Upper lobe of left lung (tissue), 6 donors: Measurements from ENCODE around the gene MAP1LC3B. TPM values are rescaled to one million over a fixed set of nuclear protein-coding genes. Genes with fewer than 3 reads are reported as not detected.

Experiments
- ATAC-seq, 2 donors: fragments of 200-7000 bp; cut with Tn5 transposase; one replicate each; pipeline ENCODE4 v1.9.1; 2022; ENCODE audit warnings: mild to moderate bottlenecking in 2 of 2, moderate library complexity in 2 of 2; ENCODE audit not compliant: low FRiP score in 2 of 2
- DNase-seq, 2 donors: peaks; one replicate each; pipeline ENCODE4 v3.0.0-alpha.2; 2019 to 2020
- H3K27ac ChIP-seq, 4 donors: fragments of 200-600 bp; sonication (generic); one replicate each; pipeline ENCODE4 v1.5.1; 2016 to 2019
- H3K27me3 ChIP-seq, 4 donors: fragments of 200-600 bp; sonication (generic); one replicate each; pipeline ENCODE4 v1.5.1; 2017 to 2019
- H3K36me3 ChIP-seq, 4 donors: fragments of 200-600 bp; sonication (generic); one replicate each; pipeline ENCODE4 v1.5.1; 2016 to 2019
- H3K4me1 ChIP-seq, 4 donors: fragments of 200-600 bp; sonication (generic); one replicate each; pipeline ENCODE4 v1.5.1; 2018 to 2019
- H3K4me3 ChIP-seq, 4 donors: fragments of 200-600 bp; sonication (generic); one replicate each; pipeline ENCODE4 v1.5.1; 2017 to 2019; ENCODE audit warnings: mild to moderate bottlenecking in 2 of 4, moderate library complexity in 1 of 4
- H3K9me3 ChIP-seq, 4 donors: fragments of 200-600 bp; sonication (generic); one replicate each; pipeline ENCODE4 v1.5.1; 2018 to 2019
- CTCF ChIP-seq, 6 experiments: fragments of 450-650 bp in 4 of 6; fragments of 200-600 bp in 2 of 6; sonication (generic) in 2 of 6; IDR thresholded peaks; one replicate each; pipeline ENCODE4 v1.5.1; 2016 to 2019; ENCODE audit warnings: antibody characterized with exemption in 6 of 6
- EP300 ChIP-seq, 4 donors: sonication (generic); formaldehyde crosslinking; IDR thresholded peaks; one replicate each; pipeline ENCODE4 v1.5.1; 2017; ENCODE audit warnings: antibody characterized with exemption in 4 of 4, control low read depth in 2 of 4
- POLR2A ChIP-seq, 4 donors: fragments of 450-650 bp; IDR thresholded peaks; one replicate each; pipeline ENCODE4 v1.5.1; 2016 to 2017; ENCODE audit warnings: antibody characterized with exemption in 4 of 4, mild to moderate bottlenecking in 2 of 4
- POLR2AphosphoS5 ChIP-seq, 2 donors: sonication (generic); formaldehyde crosslinking; IDR thresholded peaks; one replicate each; pipeline ENCODE4 v1.5.1; 2017; ENCODE audit warnings: antibody characterized with exemption in 2 of 2
- WGBS, 2 donors: methylation state at CpG; one replicate each; pipeline ENCODE4 v1.1.5; 2017 to 2018; 5-methylcytosine and 5-hydroxymethylcytosine counted together
- total RNA-seq, 6 donors: library from RNA; depleted of rRNA in 4 of 6; stranded (reverse); fragments of >200 nt in 4 of 6; gene quantifications; one replicate each; pipeline versions ENCODE4 v1.1.0 to v1.2.1, GENCODE V29; 2016 to 2021
- donor health status: DM: no; HTN: no; CAD: no; lungs with moderate emphysema.
- donor health status: DM: no; HTN: yes; CAD: no; lungs with severe emphysema.

The MAP1LC3B gene
- total RNA-seq, 6 donors from 2014 or later = 32.5 to 64.2 (median 54.2) TPM

DNA sequence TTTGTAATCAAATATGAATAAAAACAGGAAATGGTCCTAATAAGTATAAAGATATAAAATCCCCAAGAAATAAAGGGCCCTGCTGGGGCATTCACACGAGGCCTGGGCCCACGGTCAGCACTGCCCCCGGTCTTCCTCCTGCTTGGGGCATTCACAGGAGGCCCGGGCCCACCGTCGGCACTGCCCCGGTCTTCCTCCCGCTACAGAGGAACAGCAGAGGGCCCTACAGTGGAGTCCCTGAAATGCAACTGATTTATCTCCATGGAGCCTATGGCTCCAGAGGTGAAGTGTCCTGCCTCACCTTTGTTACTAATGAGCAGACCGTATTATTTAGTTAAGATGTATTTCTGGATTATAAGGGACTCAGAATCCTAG, 46.5 kb downstream of the MAP1LC3B start:
- Histone ChIP-seq H3K27me3 (no peaks in the 10 kb centered on the region), H3K4me1 (peaks cover 18 to 34% (median 24%) of the 10 kb centered on the region in 4 donors), H3K4me3 (no peak overlapping the region), H3K36me3 (no peaks in the 10 kb centered on the region), H3K27ac (no peak overlapping the region), H3K9me3 (no peaks in the 10 kb centered on the region)
- no peak for TF ChIP-seq POLR2A (IDR thresholded peaks at IDR 0.05)
- TF ChIP-seq CTCF (IDR thresholded peaks at IDR 0.05) = no peak
- TF ChIP-seq EP300 (IDR thresholded peaks at IDR 0.05) = no peak
- TF ChIP-seq POLR2AphosphoS5 (IDR thresholded peaks at IDR 0.05) = no peak
- WGBS, 2 donors = 61 to 89% methylated on average over 9 of the region's 9 CpGs
- ATAC-seq (no peak), DNase-seq (no peak)

DNA sequence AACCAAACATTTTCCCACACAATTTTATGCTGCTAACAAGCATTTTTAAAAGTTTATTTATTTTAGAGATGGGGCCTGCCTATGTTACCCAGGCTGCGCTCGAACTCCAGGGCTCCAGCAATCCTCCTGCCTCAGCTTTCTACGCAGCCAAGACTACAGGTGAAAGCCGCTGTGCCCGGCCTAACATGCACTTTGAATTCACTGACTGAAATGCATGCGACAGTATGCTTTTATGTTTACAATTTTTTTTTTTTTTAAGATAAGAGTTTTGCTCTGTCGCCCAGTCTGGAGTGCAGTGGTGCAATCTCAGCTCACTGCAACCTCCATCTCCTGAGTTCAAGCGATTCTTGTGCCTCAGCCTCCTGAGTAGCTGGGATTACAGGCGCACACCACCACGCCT, 47.8 kb downstream of the MAP1LC3B start:
- WGBS, 2 donors = 90 to 96% methylated on average over 10 of the region's 10 CpGs

DNA sequence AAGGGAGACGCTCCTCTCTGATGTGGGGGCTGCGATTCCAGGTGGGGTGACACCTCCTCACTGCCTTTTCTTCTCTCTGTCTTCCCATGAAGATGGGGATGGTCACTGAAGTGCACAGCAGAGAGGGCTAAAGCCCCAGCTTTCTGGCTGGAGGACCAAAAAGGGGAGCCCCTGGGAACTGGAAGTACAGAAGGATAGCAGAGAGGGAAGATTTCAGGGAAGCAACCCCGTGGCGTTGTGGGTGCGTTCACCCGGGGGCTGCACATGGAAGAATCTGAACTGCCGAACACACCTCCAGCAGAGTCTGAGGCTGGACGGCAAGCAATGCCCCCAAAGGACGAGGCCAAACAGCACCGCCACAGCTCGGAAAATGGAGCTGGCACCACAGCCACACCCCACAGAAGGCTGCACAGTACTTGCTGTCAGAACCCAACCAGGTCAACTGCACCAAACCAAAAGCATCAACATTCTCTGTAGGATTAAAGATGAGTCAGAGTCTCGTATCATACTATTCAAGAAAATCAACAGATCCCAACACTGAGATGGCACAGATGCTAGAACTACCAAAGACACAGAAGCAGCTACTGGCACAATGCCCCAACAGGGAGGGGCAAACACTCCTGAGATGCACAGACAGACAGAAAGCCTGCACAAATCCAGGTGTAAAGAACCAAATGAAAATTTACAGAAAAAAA, 49.9 kb downstream of the MAP1LC3B start:
- Histone ChIP-seq H3K4me3 (no peak overlapping the region), H3K4me1 (peaks cover 0 to 10% (median 3%) of the 10 kb centered on the region in 4 donors), H3K9me3 (no peaks in the 10 kb centered on the region), H3K36me3 (peaks cover 0 to 19% (median 2%) of the 10 kb centered on the region in 4 donors), H3K27me3 (no peaks in the 10 kb centered on the region), H3K27ac (no peak overlapping the region)
- DNase-seq (no peak), ATAC-seq (no peak)
- TF ChIP-seq POLR2A (IDR thresholded peaks at IDR 0.05) = no peak
- TF ChIP-seq CTCF (IDR thresholded peaks at IDR 0.05) = no peak
- no peak for TF ChIP-seq POLR2AphosphoS5 (IDR thresholded peaks at IDR 0.05)
- no peak for TF ChIP-seq EP300 (IDR thresholded peaks at IDR 0.05)
- 93 to 95% methylated on average over 10 to 12 of the region's 12 CpGs for WGBS, 2 donors

More for the DNA sequence above, 47.8 kb downstream of the MAP1LC3B start:
- TF ChIP-seq POLR2A (IDR thresholded peaks at IDR 0.05) = no peak
- no peak for TF ChIP-seq EP300 (IDR thresholded peaks at IDR 0.05)
- no peak for TF ChIP-seq CTCF (IDR thresholded peaks at IDR 0.05)
- TF ChIP-seq POLR2AphosphoS5 (IDR thresholded peaks at IDR 0.05) = no peak
- Histone ChIP-seq H3K4me1 (peaks cover 18 to 26% (median 22%) of the 10 kb centered on the region in 4 donors), H3K9me3 (no peaks in the 10 kb centered on the region), H3K36me3 (peaks cover 0 to under 1% (median 0%) of the 10 kb centered on the region in 4 donors), H3K4me3 (no peak overlapping the region), H3K27me3 (no peaks in the 10 kb centered on the region), H3K27ac (no peak overlapping the region)
- DNase-seq = no peak
- ATAC-seq = no peak

DNA sequence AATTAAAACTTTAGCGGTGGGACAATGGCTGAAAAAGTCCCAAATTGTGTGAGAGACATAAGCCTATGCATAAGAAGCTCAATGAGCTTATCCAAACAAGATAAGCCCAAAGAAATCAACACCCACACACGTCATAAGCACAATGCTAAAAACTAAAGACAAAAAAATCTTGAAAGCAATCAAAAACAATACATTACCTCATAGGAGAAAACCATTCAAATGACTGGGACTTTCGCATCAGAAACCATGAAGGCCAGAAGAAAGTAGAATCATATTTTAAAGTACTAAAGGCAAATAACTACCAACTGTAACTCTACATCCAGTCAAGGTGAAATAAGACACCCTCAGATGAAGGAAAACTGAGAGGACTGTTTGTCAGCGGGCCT, 50.4 kb downstream of the MAP1LC3B start:
- no peak overlapping the region for H3K27ac ChIP-seq
- 91 to 93% methylated on average over 4 of the region's 4 CpGs for WGBS, 2 donors
- no peak for ATAC-seq
- peaks cover 0 to 7% (median 3%) of the 10 kb centered on the region in 4 donors for H3K4me1 ChIP-seq
- no peaks in the 10 kb centered on the region for H3K27me3 ChIP-seq
- H3K36me3 ChIP-seq = peaks cover 0 to 24% (median 4%) of the 10 kb centered on the region in 4 donors
- H3K9me3 ChIP-seq = no peaks in the 10 kb centered on the region
- no peak for DNase-seq
- no peak for TF ChIP-seq POLR2A (IDR thresholded peaks at IDR 0.05)
- no peak for TF ChIP-seq POLR2AphosphoS5 (IDR thresholded peaks at IDR 0.05)
- no peak for TF ChIP-seq CTCF (IDR thresholded peaks at IDR 0.05)
- no peak for TF ChIP-seq EP300 (IDR thresholded peaks at IDR 0.05)
- H3K4me3 ChIP-seq = no peak overlapping the region

GRCh38 chr16:87443016-87443415, 50.9 kb downstream of the MAP1LC3B start:
- DNase-seq (no peak), ATAC-seq (no peak)
- Histone ChIP-seq H3K4me1 (peaks cover 0 to 6% (median 3%) of the 10 kb centered on the region in 4 donors), H3K27me3 (no peaks in the 10 kb centered on the region), H3K9me3 (no peaks in the 10 kb centered on the region), H3K27ac (peak overlapping the region in 1 of 4 donors; percentile 54), H3K36me3 (peaks cover 0 to 28% (median 4%) of the 10 kb centered on the region in 4 donors), H3K4me3 (no peak overlapping the region)
- 98 to 99% methylated on average over 8 of the region's 8 CpGs for WGBS, 2 donors
- TF ChIP-seq EP300 (IDR thresholded peaks at IDR 0.05) (no peak), POLR2A (IDR thresholded peaks at IDR 0.05) (no peak), POLR2AphosphoS5 (IDR thresholded peaks at IDR 0.05) (no peak), CTCF (IDR thresholded peaks at IDR 0.05) (no peak)
